Measurements from ENCODE around the gene TRAPPC3. TPM values are rescaled to one million over a fixed set of nuclear protein-coding genes. Genes with fewer than 3 reads are reported as not detected.

The TRAPPC3 gene
- polyA plus RNA-seq, 4 donors = 62.1 to 66.6 (median 66.3) TPM

GRCh38 chr1:36108314-36108713 is 41.0 kb downstream of the TRAPPC3 start:
- DNase-seq (ENCODE audit: low read depth in 4 of 4, low spot score in 3 of 4) = no peak

- DNase-seq (ENCODE audit: low read depth in 4 of 4, low spot score in 3 of 4) = no peak
These were observed 41.9 kb downstream of the TRAPPC3 start for GRCh38 chr1:36107394-36107793.

- no peak for DNase-seq (ENCODE audit: low read depth in 4 of 4, low spot score in 3 of 4)
These were observed 43.0 kb downstream of the TRAPPC3 start for GRCh38 chr1:36106269-36106668.

- DNase-seq (ENCODE audit: low read depth in 4 of 4, low spot score in 3 of 4) = no peak
These were observed 47.7 kb downstream of the TRAPPC3 start for GRCh38 chr1:36101546-36101945.

GRCh38 chr1:36100376-36100775 is 48.9 kb downstream of the TRAPPC3 start:
- no peak for DNase-seq (ENCODE audit: low read depth in 4 of 4, low spot score in 3 of 4)

GRCh38 chr1:36099681-36100341 is 49.5 kb downstream of the TRAPPC3 start:
- peak in 2 of 4 donors; percentile 46 to 65 for DNase-seq (ENCODE audit: low read depth in 4 of 4, low spot score in 3 of 4)

GRCh38 chr1:36098650-36099365 is 50.5 kb downstream of the TRAPPC3 start:
- DNase-seq (ENCODE audit: low read depth in 4 of 4, low spot score in 3 of 4) = no peak

GRCh38 chr1:36097693-36098585 is 51.3 kb downstream of the TRAPPC3 start:
- DNase-seq (ENCODE audit: low read depth in 4 of 4, low spot score in 3 of 4) = no peak

- DNase-seq (ENCODE audit: low read depth in 4 of 4, low spot score in 3 of 4) = no peak
These were observed 52.5 kb downstream of the TRAPPC3 start for GRCh38 chr1:36096500-36097432.

- no peak for DNase-seq (ENCODE audit: low read depth in 4 of 4, low spot score in 3 of 4)
These were observed 53.4 kb downstream of the TRAPPC3 start for GRCh38 chr1:36095760-36096405.

- DNase-seq (ENCODE audit: low read depth in 4 of 4, low spot score in 3 of 4) = no peak
These were observed 54.6 kb downstream of the TRAPPC3 start for GRCh38 chr1:36094621-36095061.

GRCh38 chr1:36093929-36094328 is 55.4 kb downstream of the TRAPPC3 start:
- no peak for DNase-seq (ENCODE audit: low read depth in 4 of 4, low spot score in 3 of 4)

- DNase-seq (ENCODE audit: low read depth in 4 of 4, low spot score in 3 of 4) = no peak
These were observed 56.1 kb downstream of the TRAPPC3 start for GRCh38 chr1:36093226-36093625.

GRCh38 chr1:36092798-36093185 is 56.5 kb downstream of the TRAPPC3 start:
- DNase-seq (ENCODE audit: low read depth in 4 of 4, low spot score in 3 of 4) = no peak

- no peak for DNase-seq (ENCODE audit: low read depth in 4 of 4, low spot score in 3 of 4)
These were observed 57.0 kb downstream of the TRAPPC3 start for GRCh38 chr1:36092166-36092797.

GRCh38 chr1:36091698-36092097 is 57.6 kb downstream of the TRAPPC3 start:
- DNase-seq (ENCODE audit: low read depth in 4 of 4, low spot score in 3 of 4) = no peak

GRCh38 chr1:36091141-36091540 is 58.1 kb downstream of the TRAPPC3 start:
- no peak for DNase-seq (ENCODE audit: low read depth in 4 of 4, low spot score in 3 of 4)

- no peak for DNase-seq (ENCODE audit: low read depth in 4 of 4, low spot score in 3 of 4)
These were observed 59.7 kb downstream of the TRAPPC3 start for GRCh38 chr1:36089393-36090121.
